Hematopoietic multipotent progenitor cell treated with erythropoietin and hydrocortisone succinate and interleukin-3 and kit ligand, for 8 days (in vitro differentiated cells): ENCODE data around the gene KLF2.
"Not testable (repeated sequence)": the region's sequence is repeated elsewhere in the genome, so short reads cannot be mapped to it uniquely, and the experiment has no call there.

Experiments
- DNase-seq: peaks from one replicate; pipeline ENCODE4 v3.0.0-alpha.2; 2015

Gene KLF2

GRCh38 chr19:16339361-16339725, 14.7 kb downstream of the KLF2 start:
- no peak for DNase-seq

- DNase-seq: no peak
Measured at GRCh38 chr19:16340092-16340491, 15.5 kb downstream of the KLF2 start.

GRCh38 chr19:16340654-16341053, 16.0 kb downstream of the KLF2 start:
- DNase-seq: no peak

GRCh38 chr19:16342002-16342715, 17.5 kb downstream of the KLF2 start:
- DNase-seq: no peak

- DNase-seq: no peak
Measured at GRCh38 chr19:16343156-16343555, 18.5 kb downstream of the KLF2 start.

- no peak for DNase-seq
Measured at GRCh38 chr19:16345457-16345856, 20.8 kb downstream of the KLF2 start.

- not testable (repeated sequence) for DNase-seq
Measured at GRCh38 chr19:16347099-16347498, 22.5 kb downstream of the KLF2 start.

- no peak for DNase-seq
Measured at GRCh38 chr19:16347706-16348105, 23.1 kb downstream of the KLF2 start.

- DNase-seq: no peak
Measured at GRCh38 chr19:16349551-16350152, 25.0 kb downstream of the KLF2 start.

GRCh38 chr19:16351133-16351809, 26.6 kb downstream of the KLF2 start:
- no peak for DNase-seq

GRCh38 chr19:16355293-16356043, 30.8 kb downstream of the KLF2 start:
- no peak for DNase-seq

- no peak for DNase-seq
Measured at GRCh38 chr19:16358456-16358855, 33.8 kb downstream of the KLF2 start.

- no peak for DNase-seq
Measured at GRCh38 chr19:16359074-16359473, 34.4 kb downstream of the KLF2 start.

- no peak for DNase-seq
Measured at GRCh38 chr19:16359964-16360363, 35.3 kb downstream of the KLF2 start.

GRCh38 chr19:16360738-16361137, 36.1 kb downstream of the KLF2 start:
- no peak for DNase-seq

GRCh38 chr19:16361254-16361653, 36.6 kb downstream of the KLF2 start:
- DNase-seq: no peak

- DNase-seq: no peak
Measured at GRCh38 chr19:16361926-16362325, 37.3 kb downstream of the KLF2 start.

- DNase-seq: no peak
Measured at GRCh38 chr19:16363133-16363851, 38.7 kb downstream of the KLF2 start.

- DNase-seq: no peak
Measured at GRCh38 chr19:16363852-16364230, 39.2 kb downstream of the KLF2 start.

- DNase-seq: no peak
Measured at GRCh38 chr19:16364231-16364865, 39.7 kb downstream of the KLF2 start.

GRCh38 chr19:16365300-16365996, 40.8 kb downstream of the KLF2 start:
- DNase-seq: no peak

GRCh38 chr19:16366056-16366432, 41.4 kb downstream of the KLF2 start:
- no peak for DNase-seq
